Heart left ventricle (tissue), 16 donors: ENCODE results near the gene NUP160. TPM values are rescaled to one million over a fixed set of nuclear protein-coding genes. Genes with fewer than 3 reads are reported as not detected.
A peak's percentile ranks its signal among the peaks of the same experiment; 100 is the strongest.
"Not testable (repeated sequence)": the region's sequence is repeated elsewhere in the genome, so short reads cannot be mapped to it uniquely, and the experiment has no call there.

Source experiments
- ATAC-seq, 4 donors: fragments of 200-7000 bp; cut with Tn5 transposase; one replicate each; pipeline ENCODE4 v1.9.1; 2020 to 2022; ENCODE audit warnings: moderate library complexity in 4 of 4, mild to moderate bottlenecking in 3 of 4, moderate number of reproducible peaks in 1 of 4
- DNase-seq, 5 donors: peaks; one replicate each; pipeline ENCODE4 v3.0.0-alpha.2; 2020
- H3K27ac ChIP-seq, 12 donors: fragments of 200-600 bp; sonication (generic) in 4 of 12; one replicate each; pipeline versions ENCODE4 v1.5.0 to v1.8.0; 2016 to 2022; ENCODE audit warnings: mild to moderate bottlenecking in 2 of 12
- H3K27me3 ChIP-seq, 9 donors: fragments of 200-600 bp; sonication (generic) in 2 of 9; one replicate each; pipeline versions ENCODE4 v1.5.1 to v1.8.0; 2016 to 2022; ENCODE audit warnings: mild to moderate bottlenecking in 3 of 9
- H3K36me3 ChIP-seq, 9 donors: fragments of 200-600 bp; sonication (generic) in 2 of 9; one replicate each; pipeline versions ENCODE4 v1.5.0 to v1.8.0; 2018 to 2022; ENCODE audit warnings: mild to moderate bottlenecking in 2 of 9
- H3K4me1 ChIP-seq, 12 donors: fragments of 200-600 bp; sonication (generic) in 4 of 12; one replicate each; pipeline versions ENCODE4 v1.5.0 to v1.8.0; 2016 to 2022; ENCODE audit warnings: mild to moderate bottlenecking in 3 of 12
- H3K4me3 ChIP-seq, 12 donors: fragments of 200-600 bp; sonication (generic) in 4 of 12; one replicate each; pipeline versions ENCODE4 v1.5.0 to v1.8.0; 2017 to 2022; ENCODE audit warnings: mild to moderate bottlenecking in 9 of 12, moderate library complexity in 4 of 12
- H3K9me3 ChIP-seq, 12 donors: fragments of 200-600 bp; sonication (generic) in 4 of 12; one replicate each; pipeline versions ENCODE4 v1.5.0 to v1.8.0; 2016 to 2022; ENCODE audit warnings: mild to moderate bottlenecking in 1 of 12
- POLR2A ChIP-seq, 2 donors: fragments of 450-650 bp; IDR thresholded peaks; one replicate each; pipeline ENCODE4 v1.6.1; 2017; ENCODE audit warnings: antibody characterized with exemption in 2 of 2, mild to moderate bottlenecking in 2 of 2, moderate library complexity in 2 of 2
- WGBS, 4 donors: extraction: QIAGEN DNeasy Blood & Tissue Kit in 2 of 4; methylation state at CpG; one replicate each; pipeline versions ENCODE4 v1.1.5 to v1.1.7; 2013 to 2018; 5-methylcytosine and 5-hydroxymethylcytosine counted together
- intact Hi-C, 10 donors: fragments of 100-400 bp; cut with DNase I; formaldehyde crosslinking; loops; one replicate each; pipeline versions ENCODE4 v1.11.1 to v1.14.2; 2022
- polyA plus RNA-seq, 2 donors: library from polyadenylated mRNA; stranded (reverse); fragments of 200-250 nt; gene quantifications; one replicate each; pipeline ENCODE4 v1.2.3, GENCODE V29; 2013
- total RNA-seq, 9 donors: library from RNA; depleted of rRNA in 2 of 9; stranded (reverse); fragments of >200 nt in 2 of 9; fragmentation: NEBNext Ultra II Directional in 3 of 9; extraction: Animal tissue kit (Norgen Biotek cat#: 25700) in 3 of 9; gene quantifications; one replicate each; pipeline versions ENCODE4 v1.1.0 to v1.2.4, GENCODE V29; 2016 to 2023
- TF ChIP-seq, protein P1 (sequence below), 12 donors: fragments of 200-600 bp; sonication (generic) in 4 of 12; IDR thresholded peaks; one replicate each; pipeline versions ENCODE4 v1.5.0 to v1.8.0; 2018 to 2022; ENCODE audit warnings: antibody characterized with exemption in 12 of 12, mild to moderate bottlenecking in 5 of 12
- donor health status: ischemic (EF 13 %, LVEDD 7.1; RV severe dilation, severe dysfunction).
- donor health status: healthy with polysubstance abuse.
- donor health status: DM: no; HTN: yes; CAD: no.
- donor health status: DM: no; HTN: no; CAD: no.
- donor health status: ischemic (EF 25% LVEDD 6.9; RV normal size, moderate dysfunction).
- donor health status: ischemic (EF 25% LVEDD 5.7; RV mildly dilated, moderate dysfunction).
- donor health status: healthy.
- donor health status: DM: yes; HTN: yes; CAD: no.
- donor health status: ischemic (EF 35%, LVEDD 5.7; RV mildly dilated, moderate dysfunction).
- donor health status: nonischemic (EF 11% LVEDD 7.7; RV severe dilation, severe dysfunction).
- donor health status: DM: yes; HTN: yes; CAD: no.
- donor health status: PGD.
- donor health status: ischemic (EF 29% LVEDD 5.4; RV normal size, mild dysfunction).
- donor health status: nonischemic (EF 23%, LVEDD 6.1; RV moderate dilation, normal function).

Gene NUP160
- total and polyA plus RNA-seq, 11 donors, result 9.4 to 19.7 (median 13.7) TPM

DNA sequence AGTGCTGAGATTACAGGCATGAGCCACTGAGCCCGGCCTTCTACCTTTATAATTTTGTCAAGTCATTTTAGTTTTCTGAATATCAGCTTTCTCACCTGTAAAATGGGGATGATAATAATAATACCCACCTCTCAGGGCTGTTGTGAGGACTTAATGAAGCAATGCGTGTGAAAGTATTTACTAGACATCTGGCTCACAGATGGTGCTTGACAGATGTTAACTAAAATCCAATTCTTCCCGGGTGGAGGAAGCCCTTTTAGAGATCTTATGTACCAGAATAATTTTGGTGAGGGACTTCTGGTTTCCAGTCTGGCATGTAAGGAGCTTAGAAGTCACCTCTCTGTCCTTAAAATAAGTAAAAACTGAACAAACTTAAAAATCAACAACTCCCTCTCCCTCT lies 43.7 kb upstream of the NUP160 start:
- no peak for DNase-seq
- WGBS, 4 donors, result 81 to 93% (median 87%) methylated on average over 3 of the region's 3 CpGs
- H3K9me3 ChIP-seq, result peaks cover 0 to 6% (median 0%) of the 10 kb centered on the region in 12 donors
- intact Hi-C loops, result no loop called here
- H3K4me1 ChIP-seq, result peaks cover 0 to 6% (median 0%) of the 10 kb centered on the region in 12 donors
- ATAC-seq, result no peak
- H3K36me3 ChIP-seq, result no peaks in the 10 kb centered on the region
- no peak overlapping the region for H3K4me3 ChIP-seq
- H3K27me3 ChIP-seq, result no peaks in the 10 kb centered on the region
- H3K27ac ChIP-seq, result no peak overlapping the region
- TF ChIP-seq, protein P1, sequence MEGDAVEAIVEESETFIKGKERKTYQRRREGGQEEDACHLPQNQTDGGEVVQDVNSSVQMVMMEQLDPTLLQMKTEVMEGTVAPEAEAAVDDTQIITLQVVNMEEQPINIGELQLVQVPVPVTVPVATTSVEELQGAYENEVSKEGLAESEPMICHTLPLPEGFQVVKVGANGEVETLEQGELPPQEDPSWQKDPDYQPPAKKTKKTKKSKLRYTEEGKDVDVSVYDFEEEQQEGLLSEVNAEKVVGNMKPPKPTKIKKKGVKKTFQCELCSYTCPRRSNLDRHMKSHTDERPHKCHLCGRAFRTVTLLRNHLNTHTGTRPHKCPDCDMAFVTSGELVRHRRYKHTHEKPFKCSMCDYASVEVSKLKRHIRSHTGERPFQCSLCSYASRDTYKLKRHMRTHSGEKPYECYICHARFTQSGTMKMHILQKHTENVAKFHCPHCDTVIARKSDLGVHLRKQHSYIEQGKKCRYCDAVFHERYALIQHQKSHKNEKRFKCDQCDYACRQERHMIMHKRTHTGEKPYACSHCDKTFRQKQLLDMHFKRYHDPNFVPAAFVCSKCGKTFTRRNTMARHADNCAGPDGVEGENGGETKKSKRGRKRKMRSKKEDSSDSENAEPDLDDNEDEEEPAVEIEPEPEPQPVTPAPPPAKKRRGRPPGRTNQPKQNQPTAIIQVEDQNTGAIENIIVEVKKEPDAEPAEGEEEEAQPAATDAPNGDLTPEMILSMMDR (IDR thresholded peaks at IDR 0.05), result no peak
- no peak for TF ChIP-seq POLR2A (IDR thresholded peaks at IDR 0.05)

DNA sequence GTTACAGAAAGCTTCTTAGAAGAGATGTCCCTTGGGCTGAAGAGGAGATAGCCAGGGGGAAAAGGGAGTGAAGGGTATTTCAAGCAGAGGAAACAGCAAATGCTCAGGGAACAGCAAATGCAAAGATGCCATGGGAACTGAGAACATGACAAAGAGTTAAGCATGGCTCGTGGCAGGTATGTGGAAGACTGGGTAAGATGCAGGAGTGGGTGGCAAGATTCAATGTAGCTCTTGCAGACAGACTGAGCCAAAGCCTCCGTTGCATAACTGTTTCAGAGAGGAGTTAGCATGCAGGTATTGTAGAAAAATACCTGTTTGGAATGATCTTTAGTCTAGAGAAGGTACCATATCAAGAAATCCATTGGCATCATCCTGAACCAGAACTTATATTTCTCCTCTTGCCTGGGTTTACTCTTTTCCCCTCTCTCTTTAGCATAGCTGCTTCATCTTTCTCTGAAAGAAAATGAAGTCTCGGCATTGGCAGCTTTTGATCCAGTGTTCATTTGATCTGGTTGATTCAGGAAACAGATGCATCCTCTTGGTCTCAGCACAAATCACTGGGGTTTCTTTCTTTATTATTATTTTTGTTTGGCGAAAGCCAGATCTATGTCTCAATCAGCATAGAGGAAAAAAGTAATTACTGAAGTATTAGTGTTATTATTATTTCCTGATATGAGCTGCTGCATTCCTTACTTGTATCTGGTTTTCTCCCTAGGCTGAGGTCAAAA lies 41.7 kb upstream of the NUP160 start:
- Histone ChIP-seq H3K4me1 (peaks cover 0 to 17% (median 0%) of the 10 kb centered on the region in 12 donors), H3K4me3 (no peak overlapping the region), H3K27me3 (no peaks in the 10 kb centered on the region), H3K36me3 (no peaks in the 10 kb centered on the region), H3K9me3 (no peaks in the 10 kb centered on the region), H3K27ac (no peak overlapping the region)
- no peak for ATAC-seq
- no peak for TF ChIP-seq POLR2A (IDR thresholded peaks at IDR 0.05)
- TF ChIP-seq, protein P1 (IDR thresholded peaks at IDR 0.05), result no peak
- WGBS, 4 donors, result 38 to 50% (median 43%) methylated on average over 4 of the region's 4 CpGs
- intact Hi-C loops, result no loop called here
- DNase-seq, result no peak

DNA sequence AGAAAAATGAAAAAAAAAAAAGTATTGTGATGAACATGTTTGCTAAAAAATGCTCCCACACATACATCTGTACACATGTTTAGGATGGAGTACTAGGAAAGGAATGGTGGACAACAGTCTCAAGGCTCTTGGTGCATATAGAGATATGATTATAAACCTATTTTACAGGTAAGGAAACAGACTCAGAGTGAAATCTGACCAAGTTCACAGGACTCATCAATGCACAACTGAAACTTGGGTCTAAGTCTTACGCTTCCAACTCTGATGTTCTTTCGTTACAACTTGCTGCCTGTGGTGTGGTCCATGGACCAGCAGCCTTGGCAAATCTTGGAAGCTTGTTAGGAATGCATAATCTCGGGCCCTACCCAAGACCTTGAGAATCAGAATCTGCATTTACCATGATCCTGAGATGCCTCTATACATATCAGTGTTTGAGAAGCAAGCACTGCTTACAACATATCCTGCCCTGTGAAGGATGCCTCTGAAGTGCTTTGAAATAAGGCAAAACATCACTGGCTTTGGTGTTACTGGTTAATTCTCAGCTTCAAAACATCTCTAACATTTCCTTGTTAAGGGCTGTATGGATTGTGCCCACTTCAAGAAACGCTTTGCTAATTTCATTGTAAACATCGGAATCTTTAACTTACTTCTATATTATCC lies 39.9 kb upstream of the NUP160 start:
- no peaks in the 10 kb centered on the region for H3K36me3 ChIP-seq
- H3K4me1 ChIP-seq, result peaks cover 0 to 18% (median 0%) of the 10 kb centered on the region in 12 donors
- ATAC-seq, result no peak
- DNase-seq, result no peak
- TF ChIP-seq, protein P1 (IDR thresholded peaks at IDR 0.05), result no peak
- no peak for TF ChIP-seq POLR2A (IDR thresholded peaks at IDR 0.05)
- 91 to 100% (median 93%) methylated on average over 5 of the region's 5 CpGs for WGBS, 4 donors
- H3K9me3 ChIP-seq, result no peaks in the 10 kb centered on the region
- no peaks in the 10 kb centered on the region for H3K27me3 ChIP-seq
- H3K4me3 ChIP-seq, result no peak overlapping the region
- intact Hi-C loops, result no loop called here
- no peak overlapping the region for H3K27ac ChIP-seq

DNA sequence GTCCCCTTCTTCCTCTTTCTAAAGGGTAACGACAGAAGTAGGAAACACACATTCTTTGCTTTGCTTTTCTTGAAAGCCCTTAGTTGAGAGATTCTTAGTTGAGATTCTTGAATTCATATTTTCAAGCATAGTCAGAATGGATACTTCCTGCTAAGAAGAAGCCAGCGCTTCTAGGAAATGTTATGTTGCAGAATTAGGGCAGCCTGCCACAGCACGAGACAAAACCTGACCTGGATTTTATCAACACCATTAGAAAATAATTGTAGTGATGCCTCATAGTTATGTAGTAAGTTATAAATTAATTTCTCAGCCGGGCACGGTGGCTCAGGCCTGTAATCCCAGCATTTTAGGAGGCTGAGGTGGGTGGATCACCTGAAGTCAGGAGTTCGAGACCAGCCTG lies 37.9 kb upstream of the NUP160 start:
- intact Hi-C loops, result no loop called here
- Histone ChIP-seq H3K27me3 (no peaks in the 10 kb centered on the region), H3K4me3 (no peak overlapping the region), H3K4me1 (peaks cover 0 to 24% (median 0%) of the 10 kb centered on the region in 12 donors), H3K9me3 (no peaks in the 10 kb centered on the region), H3K27ac (peak overlapping the region in 5 of 12 donors; percentile 6 to 84 (median 26)), H3K36me3 (no peaks in the 10 kb centered on the region)
- no peak for TF ChIP-seq POLR2A (IDR thresholded peaks at IDR 0.05)
- TF ChIP-seq, protein P1 (IDR thresholded peaks at IDR 0.05), result no peak
- ATAC-seq (peak in 2 of 4 donors; percentile 28 to 43), DNase-seq (no peak)
- 49 to 61% (median 53%) methylated on average over 6 of the region's 6 CpGs for WGBS, 4 donors

DNA sequence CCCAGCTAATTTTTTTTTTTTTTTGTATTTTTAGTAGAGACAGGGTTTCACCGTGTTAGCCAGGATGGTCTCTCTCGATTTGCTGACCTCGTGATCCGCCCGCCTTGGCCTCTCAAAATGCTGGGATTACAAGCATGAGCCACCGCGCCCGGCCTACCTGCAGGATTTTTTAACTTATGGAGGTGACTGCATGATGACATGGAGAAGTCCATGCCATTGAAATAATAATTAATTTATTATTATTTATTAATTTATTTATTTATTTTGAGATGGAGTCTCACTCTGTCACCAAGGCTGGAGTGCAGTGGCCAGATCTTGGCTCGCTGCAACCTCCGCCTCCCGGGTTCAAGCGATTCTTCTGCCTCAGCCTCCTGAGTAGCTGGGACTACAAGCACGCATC lies 34.3 kb upstream of the NUP160 start:
- H3K9me3 ChIP-seq, H3K4me3 ChIP-seq, intact Hi-C loops, H3K27ac ChIP-seq, H3K27me3 ChIP-seq, H3K36me3 ChIP-seq, ATAC-seq, DNase-seq: not testable (repeated sequence)
- WGBS, 4 donors, result 90 to 98% (median 95%) methylated on average over 13 of the region's 13 CpGs
- peaks cover 0 to 39% (median 0%) of the 10 kb centered on the region in 12 donors for H3K4me1 ChIP-seq
